A549 (cell line): Measurements from ENCODE around the gene PCSK5. TPM values are rescaled to one million over a fixed set of nuclear protein-coding genes. Genes with fewer than 3 reads are reported as not detected.
"Not testable (repeated sequence)": the region's sequence is repeated elsewhere in the genome, so short reads cannot be mapped to it uniquely, and the experiment has no call there.

ENCODE experiments used
- ATAC-seq, 2 experiments: fragments of 200-7000 bp in 1 of 2; fragments of >200 bp in 1 of 2; cut with Nextera tagmentation in 1 of 2; cut with Tn5 transposase in 1 of 2; 3 replicates each; pipeline versions ENCODE4 v1.8.0 to v1.9.1; 2018 to 2020; ENCODE audit warnings: mild to moderate bottlenecking in 1 of 2, moderate library complexity in 1 of 2
- CTCF ChIA-PET: fragments of 300-600 bp; sonication (Branson Sonifier 250); formaldehyde crosslinking; extraction: SDS; loops from one replicate; lab custom pipeline; 2021; ENCODE audit warnings: antibody characterized with exemption, inconsistent platforms; lab: Yijun Ruan, JAX
- POLR2A ChIA-PET: fragments of 350-600 bp; formaldehyde crosslinking; extraction: SDS; loops from one replicate; lab custom pipeline; 2021; ENCODE audit warnings: antibody characterized with exemption, inconsistent platforms; lab: Yijun Ruan, JAX
- DNase-seq, 2 experiments: peaks; one replicate each; pipeline versions ENCODE4 v3.0.0 to v3.0.0-alpha.2; 2011 to 2016; ENCODE audit warnings: low read depth in 1 of 2, low spot score in 1 of 2
- FAIRE-seq: peaks from 2 replicates; lab custom pipeline; 2011; peaks lifted over from hg19 to GRCh38; lab: Jason Lieb, UNC
- H3K27ac ChIP-seq, 2 experiments: fragments of >200 bp; sonication (Bioruptor Twin); formaldehyde crosslinking; 3 replicates each; pipeline ENCODE4 v1.5.1; 2016 to 2017
- H3K4me1 ChIP-seq: fragments of >200 bp; sonication (Bioruptor Twin); formaldehyde crosslinking; 3 replicates; pipeline ENCODE4 v1.6.1; 2016
- H3K4me2 ChIP-seq: fragments of >200 bp; sonication (Bioruptor Twin); formaldehyde crosslinking; 3 replicates; pipeline ENCODE4 v1.6.1; 2016
- H3K4me3 ChIP-seq: fragments of >200 bp; sonication (Bioruptor Twin); formaldehyde crosslinking; 3 replicates; pipeline ENCODE4 v1.5.1; 2016
- H3K9me3 ChIP-seq: fragments of >200 bp; sonication (Bioruptor Twin); formaldehyde crosslinking; 3 replicates; pipeline ENCODE4 v1.6.1; 2016
- BHLHE40 ChIP-seq: IDR thresholded peaks from 2 replicates; pipeline ENCODE4 v1.6.1; 2012; ENCODE audit warnings: low read depth, low read length, inconsistent platforms
- EHF ChIP-seq: fragments of 250-450 bp; sonication (Bioruptor Pico); IDR thresholded peaks from 2 replicates; pipeline ENCODE4 v1.5.0; 2020; ENCODE audit warnings: mild to moderate bottlenecking
- EHMT2 ChIP-seq: fragments of 200-600 bp; sonication (generic); IDR thresholded peaks from 2 replicates; pipeline ENCODE4 v1.6.1; 2016; ENCODE audit warnings: antibody characterized with exemption, low read depth, mild to moderate bottlenecking, moderate library complexity
- EP300 ChIP-seq, 2 experiments: fragments of >200 bp; sonication (Bioruptor Twin); formaldehyde crosslinking; IDR thresholded peaks; 2 replicates in 1 of 2; 3 replicates in 1 of 2; pipeline ENCODE4 v1.6.1; 2016 to 2017
- HEYL ChIP-seq: fragments of 250-450 bp; sonication (Bioruptor Pico); IDR thresholded peaks from 2 replicates; pipeline ENCODE4 v1.8.0; 2021; ENCODE audit warnings: mild to moderate bottlenecking, moderate library complexity
- PHF8 ChIP-seq: fragments of 200-600 bp; sonication (generic); IDR thresholded peaks from 2 replicates; pipeline ENCODE4 v1.6.1; 2016; ENCODE audit warnings: low read depth, mild to moderate bottlenecking, antibody characterized with exemption, moderate library complexity, borderline replicate concordance
- POLR2A ChIP-seq: IDR thresholded peaks from 2 replicates; pipeline ENCODE4 v1.6.1; 2012; ENCODE audit warnings: mild to moderate bottlenecking, low read length
- RCOR1 ChIP-seq: fragments of 150-350 bp; IDR thresholded peaks from 2 replicates; pipeline ENCODE4 v1.6.1; 2014; ENCODE audit warnings: antibody characterized with exemption, low read length, low read depth
- RFX5 ChIP-seq: fragments of 450-650 bp; IDR thresholded peaks from 2 replicates; pipeline ENCODE4 v1.7.1; 2014; ENCODE audit warnings: antibody characterized with exemption, mild to moderate bottlenecking, moderate library complexity
- TFCP2L1 ChIP-seq: fragments of 250-450 bp; sonication (Bioruptor Pico); IDR thresholded peaks from 2 replicates; pipeline ENCODE4 v1.5.0; 2021; ENCODE audit warnings: mild to moderate bottlenecking
- ZNF302 ChIP-seq: fragments of 250-450 bp; sonication (Bioruptor Pico); IDR thresholded peaks from 2 replicates; pipeline ENCODE4 v1.9.0; 2021; ENCODE audit warnings: inconsistent platforms, mild to moderate bottlenecking, moderate library complexity
- WGBS: methylation state at CpG from one replicate; pipeline ENCODE4 v1.1.6; 2017; ENCODE audit errors: missing lambda C conversion rate; 5-methylcytosine and 5-hydroxymethylcytosine counted together
- polyA plus RNA-seq, 4 experiments: library from polyadenylated mRNA; depleted of rRNA in 3 of 4; stranded (reverse); fragments of >200 nt; fragmentation: RNase III in 1 of 4; extraction: RNeasy Plus Mini Kit Qiagen cat#74134 plus additional on column Dnase treatment in 1 of 4; gene quantifications; 2 replicates in 3 of 4; 3 replicates in 1 of 4; pipeline ENCODE4 v1.2.3, GENCODE V29; 2011 to 2017
- TF ChIP-seq, protein P1 (sequence below): fragments of 250-450 bp; sonication (Bioruptor Pico); IDR thresholded peaks from 2 replicates; pipeline ENCODE4 v1.5.0; 2021; ENCODE audit warnings: mild to moderate bottlenecking, moderate library complexity, borderline replicate concordance
- TF ChIP-seq, protein P2 (sequence below): fragments of 450-650 bp; IDR thresholded peaks from 2 replicates; pipeline ENCODE4 v1.6.1; 2014; ENCODE audit warnings: antibody characterized with exemption
- TF ChIP-seq, protein P3 (sequence below): IDR thresholded peaks from 2 replicates; pipeline ENCODE4 v1.6.1; 2012
- TF ChIP-seq, protein P4 (sequence below): fragments of 200-600 bp; sonication (generic); IDR thresholded peaks from 2 replicates; pipeline ENCODE4 v1.6.1; 2016; ENCODE audit warnings: antibody characterized with exemption, mild to moderate bottlenecking, moderate library complexity

Gene PCSK5
- polyA plus RNA-seq, 2 of the 4 experiments (the other 2 are of a cell fraction) = 1.3 to 6.7 TPM

DNA sequence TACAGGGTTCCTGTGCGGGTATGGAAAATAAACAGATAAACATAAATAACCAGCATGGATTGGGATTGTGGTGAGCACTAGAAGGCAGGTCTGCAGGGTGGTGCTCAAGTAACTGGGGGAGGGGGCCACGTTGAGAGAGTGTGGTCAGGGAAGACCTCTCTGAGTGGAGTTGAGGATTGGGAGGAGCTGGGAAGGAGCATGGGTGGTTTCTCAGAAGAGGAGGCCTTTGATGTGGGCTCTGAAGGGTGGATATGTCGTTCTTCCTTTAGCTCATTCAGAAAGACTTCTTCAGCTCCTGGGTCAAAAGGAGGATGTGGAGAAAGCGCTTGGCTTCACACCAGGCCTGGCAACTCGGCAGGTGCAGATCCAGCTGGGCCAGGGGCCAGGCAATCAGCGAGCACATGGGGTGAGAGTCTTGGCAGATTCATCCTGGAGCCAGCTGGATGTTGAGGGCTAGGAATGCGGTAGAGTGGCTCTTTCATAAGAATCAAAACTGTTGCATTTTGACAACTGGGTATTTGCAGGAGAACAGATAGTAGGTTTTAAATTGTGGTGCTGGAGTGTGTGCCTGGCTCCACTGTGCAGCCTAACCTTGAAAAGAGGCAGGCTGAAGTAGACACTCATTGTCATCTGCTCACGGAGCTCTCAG lies 71.7 kb downstream of the PCSK5 start:
- no peaks in the 10 kb centered on the region for H3K4me1 ChIP-seq
- 74% methylated on average over 8 of the region's 8 CpGs for WGBS
- H3K4me3 ChIP-seq = no peak overlapping the region
- DNase-seq = no peak
- no peaks in the 10 kb centered on the region for H3K9me3 ChIP-seq
- H3K27ac ChIP-seq = no peak overlapping the region
- no peak for ATAC-seq
- no peak for FAIRE-seq
- CTCF ChIA-PET = no interaction called here
- TF ChIP-seq RCOR1 = no peak
- no peak for TF ChIP-seq RFX5
- no peak for TF ChIP-seq EP300 (IDR thresholded peaks at IDR 0.05)
- TF ChIP-seq ZNF302 = no peak
- TF ChIP-seq, all 56 proteins: peak for 0
- H3K4me2 ChIP-seq = no peak overlapping the region
- POLR2A ChIA-PET = no interaction called here

DNA sequence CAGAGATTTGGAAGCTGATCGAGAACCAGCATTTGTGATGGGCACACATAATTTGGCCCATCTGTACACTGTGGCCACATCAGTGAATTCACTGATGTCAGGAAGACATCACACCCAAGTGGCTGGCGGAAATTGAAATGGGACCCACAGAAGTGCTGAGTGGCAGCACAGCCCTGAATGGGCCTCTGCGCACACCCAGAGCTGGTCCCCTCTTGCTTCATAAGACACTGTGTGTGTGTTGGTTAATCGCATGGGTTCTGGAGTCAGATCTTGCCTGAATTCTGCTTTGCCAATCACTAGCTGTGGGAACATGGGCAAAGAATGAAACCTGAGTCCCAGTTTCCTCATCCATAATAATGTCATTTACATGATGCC lies 72.2 kb downstream of the PCSK5 start:
- Histone ChIP-seq H3K9me3 (no peaks in the 10 kb centered on the region), H3K4me2 (no peak overlapping the region), H3K27ac (no peak overlapping the region), H3K4me1 (no peaks in the 10 kb centered on the region), H3K4me3 (no peak overlapping the region)
- CTCF ChIA-PET = no interaction called here
- DNase-seq (no peak), ATAC-seq (no peak), FAIRE-seq (no peak)
- TF ChIP-seq EP300 (IDR thresholded peaks at IDR 0.05) = no peak
- TF ChIP-seq, protein P1, sequence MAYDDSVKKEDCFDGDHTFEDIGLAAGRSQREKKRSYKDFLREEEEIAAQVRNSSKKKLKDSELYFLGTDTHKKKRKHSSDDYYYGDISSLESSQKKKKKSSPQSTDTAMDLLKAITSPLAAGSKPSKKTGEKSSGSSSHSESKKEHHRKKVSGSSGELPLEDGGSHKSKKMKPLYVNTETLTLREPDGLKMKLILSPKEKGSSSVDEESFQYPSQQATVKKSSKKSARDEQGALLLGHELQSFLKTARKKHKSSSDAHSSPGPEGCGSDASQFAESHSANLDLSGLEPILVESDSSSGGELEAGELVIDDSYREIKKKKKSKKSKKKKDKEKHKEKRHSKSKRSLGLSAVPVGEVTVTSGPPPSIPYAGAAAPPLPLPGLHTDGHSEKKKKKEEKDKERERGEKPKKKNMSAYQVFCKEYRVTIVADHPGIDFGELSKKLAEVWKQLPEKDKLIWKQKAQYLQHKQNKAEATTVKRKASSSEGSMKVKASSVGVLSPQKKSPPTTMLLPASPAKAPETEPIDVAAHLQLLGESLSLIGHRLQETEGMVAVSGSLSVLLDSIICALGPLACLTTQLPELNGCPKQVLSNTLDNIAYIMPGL (CRISPR knock-in tag) = no peak
- TF ChIP-seq, protein P2, sequence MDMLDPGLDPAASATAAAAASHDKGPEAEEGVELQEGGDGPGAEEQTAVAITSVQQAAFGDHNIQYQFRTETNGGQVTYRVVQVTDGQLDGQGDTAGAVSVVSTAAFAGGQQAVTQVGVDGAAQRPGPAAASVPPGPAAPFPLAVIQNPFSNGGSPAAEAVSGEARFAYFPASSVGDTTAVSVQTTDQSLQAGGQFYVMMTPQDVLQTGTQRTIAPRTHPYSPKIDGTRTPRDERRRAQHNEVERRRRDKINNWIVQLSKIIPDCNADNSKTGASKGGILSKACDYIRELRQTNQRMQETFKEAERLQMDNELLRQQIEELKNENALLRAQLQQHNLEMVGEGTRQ = no peak
- TF ChIP-seq, protein P3, sequence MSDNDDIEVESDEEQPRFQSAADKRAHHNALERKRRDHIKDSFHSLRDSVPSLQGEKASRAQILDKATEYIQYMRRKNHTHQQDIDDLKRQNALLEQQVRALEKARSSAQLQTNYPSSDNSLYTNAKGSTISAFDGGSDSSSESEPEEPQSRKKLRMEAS = no peak
- no peak for TF ChIP-seq EHMT2
- TF ChIP-seq EHF (CRISPR knock-in tag) = no peak
- TF ChIP-seq PHF8 = no peak
- TF ChIP-seq HEYL = no peak
- TF ChIP-seq, protein P4, sequence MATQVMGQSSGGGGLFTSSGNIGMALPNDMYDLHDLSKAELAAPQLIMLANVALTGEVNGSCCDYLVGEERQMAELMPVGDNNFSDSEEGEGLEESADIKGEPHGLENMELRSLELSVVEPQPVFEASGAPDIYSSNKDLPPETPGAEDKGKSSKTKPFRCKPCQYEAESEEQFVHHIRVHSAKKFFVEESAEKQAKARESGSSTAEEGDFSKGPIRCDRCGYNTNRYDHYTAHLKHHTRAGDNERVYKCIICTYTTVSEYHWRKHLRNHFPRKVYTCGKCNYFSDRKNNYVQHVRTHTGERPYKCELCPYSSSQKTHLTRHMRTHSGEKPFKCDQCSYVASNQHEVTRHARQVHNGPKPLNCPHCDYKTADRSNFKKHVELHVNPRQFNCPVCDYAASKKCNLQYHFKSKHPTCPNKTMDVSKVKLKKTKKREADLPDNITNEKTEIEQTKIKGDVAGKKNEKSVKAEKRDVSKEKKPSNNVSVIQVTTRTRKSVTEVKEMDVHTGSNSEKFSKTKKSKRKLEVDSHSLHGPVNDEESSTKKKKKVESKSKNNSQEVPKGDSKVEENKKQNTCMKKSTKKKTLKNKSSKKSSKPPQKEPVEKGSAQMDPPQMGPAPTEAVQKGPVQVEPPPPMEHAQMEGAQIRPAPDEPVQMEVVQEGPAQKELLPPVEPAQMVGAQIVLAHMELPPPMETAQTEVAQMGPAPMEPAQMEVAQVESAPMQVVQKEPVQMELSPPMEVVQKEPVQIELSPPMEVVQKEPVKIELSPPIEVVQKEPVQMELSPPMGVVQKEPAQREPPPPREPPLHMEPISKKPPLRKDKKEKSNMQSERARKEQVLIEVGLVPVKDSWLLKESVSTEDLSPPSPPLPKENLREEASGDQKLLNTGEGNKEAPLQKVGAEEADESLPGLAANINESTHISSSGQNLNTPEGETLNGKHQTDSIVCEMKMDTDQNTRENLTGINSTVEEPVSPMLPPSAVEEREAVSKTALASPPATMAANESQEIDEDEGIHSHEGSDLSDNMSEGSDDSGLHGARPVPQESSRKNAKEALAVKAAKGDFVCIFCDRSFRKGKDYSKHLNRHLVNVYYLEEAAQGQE = no peak
- TF ChIP-seq TFCP2L1 (CRISPR knock-in tag) = no peak
- no peak for TF ChIP-seq BHLHE40
- no peak for TF ChIP-seq POLR2A
- POLR2A ChIA-PET = no interaction called here
- 86% methylated on average over 4 of the region's 4 CpGs for WGBS

DNA sequence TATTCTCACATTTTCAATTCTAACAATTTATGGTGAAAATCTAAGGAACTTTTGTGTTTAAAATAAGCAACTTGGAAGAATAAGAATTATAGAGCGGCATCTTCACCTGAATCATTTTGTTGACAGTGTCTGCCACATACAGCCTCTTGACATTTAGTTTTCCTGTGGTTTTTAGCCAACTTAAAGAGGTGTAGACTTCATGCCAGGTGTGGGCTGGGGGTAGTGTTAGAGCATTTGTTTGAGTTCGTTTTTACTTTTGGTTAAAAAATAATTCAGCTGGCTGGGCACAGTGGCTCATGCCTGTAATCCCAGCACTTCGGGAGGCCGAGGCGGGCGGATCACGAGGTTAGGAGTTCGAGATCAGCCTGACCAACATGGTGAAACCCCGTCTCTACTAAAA lies 72.8 kb downstream of the PCSK5 start:
- H3K4me2 ChIP-seq, H3K9me3 ChIP-seq, H3K4me1 ChIP-seq, H3K27ac ChIP-seq, FAIRE-seq, DNase-seq, ATAC-seq, POLR2A ChIA-PET, H3K4me3 ChIP-seq, CTCF ChIA-PET: not testable (repeated sequence)
- WGBS = 60% methylated on average over 9 of the region's 9 CpGs
